ENCODE measurements around the gene CARD11. TPM values are rescaled to one million over a fixed set of nuclear protein-coding genes. Genes with fewer than 3 reads are reported as not detected.

Gene CARD11
- total RNA-seq, 2 experiments from 2014 or later, result 98.3 to 103 TPM

DNA sequence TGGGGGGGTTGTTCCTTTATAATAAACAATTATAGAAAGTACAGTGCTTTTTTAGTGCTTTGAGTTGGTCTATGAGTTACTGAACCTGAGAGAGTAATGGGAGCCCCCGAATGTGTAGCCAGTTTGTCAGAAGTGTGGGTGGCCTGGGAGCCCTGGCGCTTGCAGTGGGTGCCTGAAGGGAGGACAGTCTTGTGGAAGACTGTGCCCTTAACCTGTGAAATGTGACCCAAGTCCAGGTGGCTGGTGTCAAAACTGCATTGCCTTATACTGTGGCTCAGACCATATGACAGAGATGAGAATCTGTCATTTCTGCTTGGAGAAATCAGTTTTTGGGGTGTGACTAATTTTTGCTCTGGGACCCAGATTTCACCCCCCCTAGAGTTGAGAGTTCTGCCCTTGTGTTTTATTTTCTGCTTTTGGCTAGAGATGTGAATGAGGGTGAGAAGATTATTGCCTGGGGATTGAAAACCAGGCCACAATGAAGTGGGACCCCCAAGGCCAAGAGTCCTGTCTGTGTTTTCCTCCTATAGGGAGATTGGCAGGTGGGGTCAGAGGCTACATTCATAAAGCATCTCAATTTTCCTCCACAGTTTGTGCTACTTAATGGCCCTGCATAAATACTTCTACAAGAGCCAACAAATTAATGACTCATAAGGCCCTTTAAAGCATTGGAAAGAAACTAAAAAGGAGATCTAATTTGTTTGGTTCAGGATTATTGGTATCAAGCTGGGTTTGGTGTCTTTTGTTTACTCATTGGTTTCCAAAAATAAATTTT is 24.1 kb upstream of the CARD11 start:
- ChIA-PET POLR2A (interaction anchor here (0.9 to 2.2 kb wide), 9 partner anchors 15 to 45 kb away, joined by 3 to 15 read pairs (median 6); partner anchors contain the start of gene CARD11), CTCF (interaction anchor here (0.7 to 8.6 kb wide), 12 partner anchors 8 to 203 kb away, joined by 3 to 101 read pairs (median 19); no protein-coding TSS in a partner anchor)
- Mint-ChIP-seq H3K9me3 (peaks cover 26% of the 10 kb centered on the region), H3K4me3 (no peak overlapping the region), H3K27ac (peak overlapping the region; percentile 88), H3K36me3 (ENCODE audit: low read depth) (peaks cover 22% of the 10 kb centered on the region), H3K27me3 (no peaks in the 10 kb centered on the region), H3K4me1 (ENCODE audit: low read depth) (peaks cover 75% of the 10 kb centered on the region)
- intact Hi-C loops (cut with micrococcal nuclease), result loop anchor here (5.0 to 10.0 kb wide), 4 partner anchors 83 to 203 kb away; no protein-coding TSS in a partner anchor
- DNase-seq (no peak), ATAC-seq (peak; percentile 10)
- TF ChIP-seq, protein P1, sequence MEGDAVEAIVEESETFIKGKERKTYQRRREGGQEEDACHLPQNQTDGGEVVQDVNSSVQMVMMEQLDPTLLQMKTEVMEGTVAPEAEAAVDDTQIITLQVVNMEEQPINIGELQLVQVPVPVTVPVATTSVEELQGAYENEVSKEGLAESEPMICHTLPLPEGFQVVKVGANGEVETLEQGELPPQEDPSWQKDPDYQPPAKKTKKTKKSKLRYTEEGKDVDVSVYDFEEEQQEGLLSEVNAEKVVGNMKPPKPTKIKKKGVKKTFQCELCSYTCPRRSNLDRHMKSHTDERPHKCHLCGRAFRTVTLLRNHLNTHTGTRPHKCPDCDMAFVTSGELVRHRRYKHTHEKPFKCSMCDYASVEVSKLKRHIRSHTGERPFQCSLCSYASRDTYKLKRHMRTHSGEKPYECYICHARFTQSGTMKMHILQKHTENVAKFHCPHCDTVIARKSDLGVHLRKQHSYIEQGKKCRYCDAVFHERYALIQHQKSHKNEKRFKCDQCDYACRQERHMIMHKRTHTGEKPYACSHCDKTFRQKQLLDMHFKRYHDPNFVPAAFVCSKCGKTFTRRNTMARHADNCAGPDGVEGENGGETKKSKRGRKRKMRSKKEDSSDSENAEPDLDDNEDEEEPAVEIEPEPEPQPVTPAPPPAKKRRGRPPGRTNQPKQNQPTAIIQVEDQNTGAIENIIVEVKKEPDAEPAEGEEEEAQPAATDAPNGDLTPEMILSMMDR (IDR thresholded peaks at IDR 0.05), result no peak

DNA sequence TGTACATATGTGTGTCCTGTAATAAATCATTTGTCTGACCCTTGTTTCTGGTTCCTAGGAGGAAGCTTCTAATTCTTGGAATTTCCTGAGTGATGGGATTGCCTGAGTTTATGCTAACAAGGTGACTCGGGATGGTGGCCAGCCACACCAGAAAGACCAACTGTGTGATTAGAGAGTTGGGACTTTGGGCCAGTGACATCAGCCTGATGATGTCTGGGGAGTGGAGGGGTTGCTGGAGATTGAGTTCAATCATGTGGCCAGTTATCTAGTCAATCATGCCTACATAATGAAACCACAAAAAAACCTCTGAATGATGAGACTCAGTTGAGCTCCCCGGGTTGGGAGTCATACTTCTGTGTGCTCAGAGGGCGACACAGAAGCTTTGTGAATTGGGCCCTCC is 23.5 kb upstream of the CARD11 start:
- ATAC-seq, result peak; percentile 45
- peaks cover 78% of the 10 kb centered on the region for H3K4me1 Mint-ChIP-seq (ENCODE audit: low read depth)
- TF ChIP-seq, protein P1 (IDR thresholded peaks at IDR 0.05), result no peak
- intact Hi-C loops (cut with micrococcal nuclease), result loop anchor here (5.0 to 10.0 kb wide), 4 partner anchors 82 to 202 kb away; no protein-coding TSS in a partner anchor
- POLR2A ChIA-PET, result interaction anchor here (0.8 to 2.0 kb wide), 8 partner anchors 14 to 46 kb away, joined by 3 to 7 read pairs (median 6); partner anchors contain the start of gene CARD11
- CTCF ChIA-PET, result interaction anchor here (0.7 to 8.6 kb wide), 16 partner anchors 8 to 202 kb away, joined by 3 to 101 read pairs (median 13); partner anchors contain the start of gene CARD11
- peaks cover 22% of the 10 kb centered on the region for H3K36me3 Mint-ChIP-seq (ENCODE audit: low read depth)
- H3K9me3 Mint-ChIP-seq, result peaks cover 26% of the 10 kb centered on the region
- no peak overlapping the region for H3K4me3 Mint-ChIP-seq
- peak overlapping the region; percentile 88 for H3K27ac Mint-ChIP-seq
- no peaks in the 10 kb centered on the region for H3K27me3 Mint-ChIP-seq
- peak; percentile 68 for DNase-seq

DNA sequence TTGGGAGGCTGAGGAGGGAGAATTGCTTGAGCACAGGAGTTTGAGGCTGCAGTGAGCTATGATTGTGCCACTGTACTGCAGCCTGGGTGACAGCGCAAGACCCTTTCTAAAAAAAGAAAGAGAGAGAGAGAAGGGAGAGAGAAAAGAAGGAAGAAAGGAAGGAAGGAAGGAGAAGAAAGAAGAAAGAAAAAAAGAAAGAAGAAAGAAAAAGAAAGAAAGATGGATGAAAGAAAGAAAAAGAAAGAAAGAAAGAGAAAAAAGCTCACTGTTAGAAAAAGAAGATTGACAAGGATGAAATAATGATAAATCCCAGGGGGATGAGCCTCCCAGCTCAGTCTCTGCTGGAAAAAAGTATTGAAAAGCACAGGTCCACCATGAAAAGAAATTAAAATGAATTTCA is 22.8 kb upstream of the CARD11 start:
- intact Hi-C loops (cut with micrococcal nuclease), result loop anchor here (5.0 to 10.0 kb wide), 4 partner anchors 82 to 202 kb away; no protein-coding TSS in a partner anchor
- CTCF ChIA-PET, result interaction anchor here (1.0 to 8.6 kb wide), 18 partner anchors 9 to 201 kb away, joined by 3 to 101 read pairs (median 8); partner anchors contain the start of gene CARD11

DNA sequence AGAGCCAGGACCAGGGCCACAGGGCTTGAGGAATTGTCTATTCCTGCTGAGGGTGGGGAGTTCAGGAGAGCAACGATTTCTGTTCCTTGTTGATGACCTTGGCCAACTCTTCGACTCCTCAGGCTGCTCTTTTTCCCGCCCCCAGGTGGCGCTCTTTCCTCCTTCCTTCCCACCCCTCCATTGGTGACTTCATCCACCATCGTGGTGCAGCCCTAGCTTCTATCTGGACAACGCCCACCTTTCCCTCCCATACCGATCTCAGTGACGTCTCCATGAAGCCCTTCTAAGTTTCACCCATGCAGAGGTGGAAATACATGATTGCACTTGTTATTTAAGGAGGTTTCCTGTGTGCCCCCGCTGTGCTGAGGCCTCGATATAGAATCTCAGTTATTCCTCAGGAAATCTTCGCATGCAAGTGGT is 22.1 kb upstream of the CARD11 start:
- Mint-ChIP-seq H3K27ac (peak overlapping the region; percentile 88), H3K4me1 (ENCODE audit: low read depth) (peaks cover 86% of the 10 kb centered on the region), H3K27me3 (no peaks in the 10 kb centered on the region), H3K4me3 (peak overlapping the region; percentile 42), H3K36me3 (ENCODE audit: low read depth) (peaks cover 15% of the 10 kb centered on the region), H3K9me3 (peaks cover 23% of the 10 kb centered on the region)
- TF ChIP-seq, protein P1 (IDR thresholded peaks at IDR 0.05), result peak; percentile 63
- DNase-seq (peak; percentile 92), ATAC-seq (peak; percentile 36)
- intact Hi-C loops (cut with micrococcal nuclease), result loop anchor here (5.0 to 10.0 kb wide), 4 partner anchors 81 to 201 kb away; no protein-coding TSS in a partner anchor
- ChIA-PET POLR2A (interaction anchor here (0.6 to 2.0 kb wide), 7 partner anchors 22 to 89 kb away, joined by 3 to 8 read pairs (median 4); partner anchors contain the start of gene CARD11), CTCF (interaction anchor here (0.8 to 8.6 kb wide), 23 partner anchors 10 to 201 kb away, joined by 3 to 101 read pairs (median 8); partner anchors contain the start of gene CARD11)

More for the DNA sequence above, 22.8 kb upstream of the CARD11 start:
- TF ChIP-seq, protein P1 (IDR thresholded peaks at IDR 0.05), result peak; percentile 9
- Mint-ChIP-seq H3K36me3 (ENCODE audit: low read depth) (peaks cover 21% of the 10 kb centered on the region), H3K27me3 (no peaks in the 10 kb centered on the region), H3K4me3 (no peak overlapping the region), H3K27ac (peak overlapping the region; percentile 88), H3K4me1 (ENCODE audit: low read depth) (peaks cover 83% of the 10 kb centered on the region), H3K9me3 (peaks cover 29% of the 10 kb centered on the region)
- POLR2A ChIA-PET, result interaction anchor here (0.8 to 2.0 kb wide), 7 partner anchors 13 to 47 kb away, joined by 3 to 8 read pairs (median 6); partner anchors contain the start of gene CARD11
- no peak for ATAC-seq
- DNase-seq, result no peak
